Activated naive CD4-positive, alpha-beta T cell treated with anti-CD3 and anti-CD28 coated beads for 36 hours (primary cell): ENCODE measurements around the gene MX2. TPM values are rescaled to one million over a fixed set of nuclear protein-coding genes. Genes with fewer than 3 reads are reported as not detected.

Source experiments
- CTCF ChIA-PET: fragments of 350-600 bp; sonication (Branson Sonifier 250); formaldehyde crosslinking; loops from one replicate; lab custom pipeline; 2021; ENCODE audit warnings: antibody characterized with exemption; lab: Charles Lee
- DNase-seq: peaks from one replicate; pipeline ENCODE4 v3.0.0-alpha.2; 2020
- H3K27ac Mint-ChIP-seq: one replicate; pipeline ENCODE4 v1.8.0; 2021; ENCODE audit warnings: mild to moderate bottlenecking, mixed read lengths
- H3K27me3 Mint-ChIP-seq: one replicate; pipeline ENCODE4 v1.8.0; 2021; ENCODE audit warnings: low read depth, mixed read lengths
- H3K36me3 Mint-ChIP-seq: one replicate; pipeline ENCODE4 v1.8.0; 2021; ENCODE audit warnings: low read depth, mixed read lengths
- H3K4me1 Mint-ChIP-seq: one replicate; pipeline ENCODE4 v1.8.0; 2021; ENCODE audit warnings: low read depth, mixed read lengths
- H3K4me3 Mint-ChIP-seq: one replicate; pipeline ENCODE4 v1.8.0; 2021; ENCODE audit warnings: mild to moderate bottlenecking, moderate library complexity, mixed read lengths
- H3K9me3 Mint-ChIP-seq: one replicate; pipeline ENCODE4 v1.8.0; 2021; ENCODE audit warnings: mixed read lengths
- intact Hi-C: fragments of 100-400 bp; cut with micrococcal nuclease; formaldehyde crosslinking; loops from one replicate; pipeline ENCODE4 v1.15.1; 2023
- total RNA-seq, 2 experiments: library from RNA; stranded (reverse); gene quantifications; one replicate each; pipeline ENCODE4 v1.2.3, GENCODE V29; 2021

Gene MX2
- total RNA-seq, 2 experiments from 2014 or later: 32.5 to 33.4 TPM

DNA sequence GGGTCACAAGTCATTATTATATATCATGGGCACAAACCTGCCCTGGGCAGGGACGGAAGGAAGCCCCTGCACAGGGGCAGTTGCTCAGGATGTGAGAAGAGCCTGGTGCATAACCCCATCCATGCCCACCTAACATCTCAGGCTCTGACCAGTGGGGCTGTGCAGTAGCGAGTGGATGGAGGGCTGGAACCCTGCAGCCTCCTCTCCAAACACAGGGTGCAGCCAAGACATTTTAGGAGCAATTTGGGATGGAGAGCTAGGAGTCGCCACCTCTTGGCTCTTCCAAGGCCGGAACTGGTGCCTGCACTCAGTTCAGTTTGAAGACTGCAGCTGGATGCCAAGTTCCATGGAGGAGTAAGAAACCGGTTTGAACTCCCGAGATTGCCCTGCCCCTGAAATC is 67.0 kb downstream of the MX2 start:
- Mint-ChIP-seq H3K36me3 (peaks cover 54% of the 10 kb centered on the region), H3K27me3 (no peaks in the 10 kb centered on the region), H3K4me1 (peaks cover 26% of the 10 kb centered on the region), H3K4me3 (no peak overlapping the region), H3K9me3 (no peaks in the 10 kb centered on the region), H3K27ac (no peak overlapping the region)
- no peak for DNase-seq
- intact Hi-C loops: no loop called here
- CTCF ChIA-PET: interaction anchor here (1.0 kb wide), 1 partner anchor 146 kb away, joined by 3 read pairs; no protein-coding TSS in a partner anchor

DNA sequence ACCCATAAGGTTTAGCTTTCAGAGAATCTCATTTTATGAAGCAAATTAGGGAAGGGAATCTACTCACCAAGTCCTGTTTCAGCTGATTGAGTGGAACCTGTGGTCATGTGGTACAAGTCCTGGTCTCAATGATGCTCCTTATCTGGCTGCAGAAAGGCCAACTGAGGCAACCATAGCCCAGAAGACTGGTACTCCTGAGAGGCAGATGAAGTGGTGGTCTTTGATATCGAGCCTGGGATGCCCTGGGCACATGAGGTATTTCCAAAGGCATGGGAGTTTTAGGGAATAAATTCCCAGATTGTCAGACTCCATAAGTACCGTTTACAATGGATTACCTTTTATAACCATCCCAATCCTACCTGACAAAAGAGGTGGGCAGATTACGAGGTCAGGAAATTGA is 67.5 kb downstream of the MX2 start:
- H3K36me3 Mint-ChIP-seq: peaks cover 57% of the 10 kb centered on the region
- H3K27ac Mint-ChIP-seq: no peak overlapping the region

DNA sequence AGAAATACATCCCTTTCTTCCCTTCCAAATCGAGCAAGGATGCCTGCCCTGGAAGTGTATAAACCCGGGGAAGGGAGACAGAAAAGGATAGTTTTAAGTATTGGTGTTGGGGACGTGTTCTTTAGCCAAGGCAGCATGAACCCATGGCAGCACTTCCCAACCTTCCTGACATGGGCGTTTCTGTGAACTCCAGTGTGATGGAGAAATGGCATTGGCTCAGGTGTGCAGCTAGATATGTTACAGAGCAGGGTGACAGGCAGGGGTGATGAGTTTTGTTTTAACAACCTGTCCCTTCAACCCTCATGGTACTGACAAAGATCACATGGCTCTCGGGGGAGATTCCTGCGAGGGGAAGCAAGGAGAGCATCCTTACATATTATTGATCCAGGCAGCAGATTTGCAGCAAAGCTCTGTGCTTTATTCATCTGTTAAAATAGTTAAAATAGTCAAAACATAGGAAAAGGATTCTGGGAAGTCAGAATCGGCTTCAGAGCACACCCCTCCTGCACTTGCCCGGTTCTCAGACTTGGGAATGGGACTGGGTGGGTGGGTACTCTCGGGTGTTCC is 68.2 kb downstream of the MX2 start:
- H3K27ac Mint-ChIP-seq: no peak overlapping the region

More for the DNA sequence above, 67.5 kb downstream of the MX2 start:
- Mint-ChIP-seq H3K4me3 (no peak overlapping the region), H3K4me1 (peaks cover 25% of the 10 kb centered on the region), H3K27me3 (no peaks in the 10 kb centered on the region), H3K9me3 (peaks cover under 1% of the 10 kb centered on the region)
- DNase-seq: no peak
- intact Hi-C loops: no loop called here
- CTCF ChIA-PET: interaction anchor here (1.0 kb wide), 1 partner anchor 147 kb away, joined by 3 read pairs; no protein-coding TSS in a partner anchor

DNA sequence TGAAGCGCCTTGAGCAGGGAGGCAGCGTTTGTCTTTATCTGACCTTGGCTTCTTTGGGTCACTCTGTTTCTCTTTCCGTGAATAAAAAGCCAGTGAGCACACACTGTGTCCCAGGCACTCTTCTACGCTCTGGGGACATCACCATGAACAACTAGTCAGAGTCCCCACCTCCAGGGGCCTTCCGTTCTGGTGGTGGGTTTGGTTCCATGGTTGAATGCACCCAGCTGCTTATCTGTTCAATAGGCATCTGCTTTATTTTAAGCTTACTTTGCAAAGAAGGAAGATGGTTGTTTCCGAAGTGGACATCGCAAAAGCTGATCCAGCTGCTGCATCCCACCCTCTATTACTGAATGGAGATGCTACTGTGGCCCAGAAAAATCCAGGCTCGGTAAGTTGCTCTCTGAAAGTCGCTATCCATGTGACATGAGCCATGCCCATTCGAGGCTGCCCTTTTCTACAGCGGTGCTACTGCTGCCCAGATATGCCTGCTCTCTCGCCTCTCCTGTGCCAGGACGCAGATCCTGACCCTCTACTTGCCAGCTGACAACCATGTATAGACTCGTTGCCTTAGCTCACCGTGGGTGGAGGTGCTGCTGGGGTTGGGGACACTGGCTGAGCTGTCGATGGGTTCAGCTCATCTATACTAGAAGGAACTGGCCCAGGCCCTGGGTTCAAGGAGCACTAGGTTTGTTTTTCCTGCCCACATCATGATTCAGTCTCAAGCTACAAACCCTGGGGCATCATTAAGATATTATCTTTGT is 70.1 kb downstream of the MX2 start:
- Mint-ChIP-seq H3K27ac (no peak overlapping the region), H3K9me3 (peaks cover 11% of the 10 kb centered on the region), H3K36me3 (peaks cover 80% of the 10 kb centered on the region), H3K27me3 (no peaks in the 10 kb centered on the region), H3K4me3 (no peak overlapping the region), H3K4me1 (peaks cover 18% of the 10 kb centered on the region)
- no peak for DNase-seq
- CTCF ChIA-PET: interaction anchor here (1.3 kb wide), 1 partner anchor 28 kb away, joined by 4 read pairs; no protein-coding TSS in a partner anchor
- intact Hi-C loops: no loop called here

More for the DNA sequence above, 68.2 kb downstream of the MX2 start:
- no peak for DNase-seq
- no peak overlapping the region for H3K4me3 Mint-ChIP-seq
- peaks cover 25% of the 10 kb centered on the region for H3K4me1 Mint-ChIP-seq
- peaks cover 64% of the 10 kb centered on the region for H3K36me3 Mint-ChIP-seq
- CTCF ChIA-PET: no interaction called here
- no peaks in the 10 kb centered on the region for H3K27me3 Mint-ChIP-seq
- intact Hi-C loops: no loop called here
- H3K9me3 Mint-ChIP-seq: peaks cover 7% of the 10 kb centered on the region

DNA sequence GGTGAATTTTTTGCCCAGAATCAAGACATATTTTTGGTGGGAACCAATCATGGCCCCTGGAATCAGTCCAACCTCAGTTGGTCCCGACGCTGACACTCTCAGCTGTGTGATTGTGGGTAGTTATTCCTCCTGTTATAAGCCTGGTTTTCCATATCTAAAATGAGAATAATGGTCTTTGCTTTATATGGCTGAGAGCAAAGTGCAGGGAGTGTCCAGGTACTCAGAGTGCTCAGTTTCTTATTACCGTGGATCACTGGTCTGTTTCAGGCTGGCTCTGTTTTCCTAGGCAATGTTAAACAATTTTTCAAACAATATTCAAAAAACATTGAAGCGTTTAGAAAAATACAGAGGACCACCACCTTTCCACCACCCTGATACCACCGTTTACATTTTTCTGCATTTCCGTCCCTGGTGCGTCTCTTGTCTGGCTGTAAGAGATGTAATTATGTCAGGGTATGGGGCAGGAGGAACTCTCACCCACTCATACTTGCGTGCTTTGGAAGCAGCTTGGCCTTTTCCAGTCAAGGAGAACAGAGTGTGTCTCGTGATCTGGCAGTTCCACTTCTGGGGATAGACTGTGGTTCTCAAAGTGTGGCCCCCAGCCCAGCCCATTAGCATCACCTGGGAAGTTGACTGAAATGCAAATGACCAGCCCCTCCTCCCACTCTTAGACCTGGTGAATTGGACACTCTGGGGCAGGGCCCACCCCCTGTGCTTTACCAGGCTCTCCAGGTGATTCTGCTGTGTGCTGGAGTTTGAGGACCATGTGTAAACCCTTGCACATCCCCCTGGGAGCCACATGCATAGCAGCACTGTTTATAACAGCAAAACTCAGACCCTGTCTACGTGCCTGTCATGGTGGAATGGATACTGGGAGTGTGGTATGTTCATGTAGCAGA is 71.0 kb downstream of the MX2 start:
- Mint-ChIP-seq H3K27ac (no peak overlapping the region), H3K27me3 (no peaks in the 10 kb centered on the region), H3K9me3 (peaks cover 11% of the 10 kb centered on the region), H3K36me3 (peaks cover 77% of the 10 kb centered on the region), H3K4me1 (peaks cover 11% of the 10 kb centered on the region), H3K4me3 (no peak overlapping the region)
- intact Hi-C loops: no loop called here
- no peak for DNase-seq
- CTCF ChIA-PET: interaction anchor here (1.3 kb wide), 1 partner anchor 27 kb away, joined by 4 read pairs; no protein-coding TSS in a partner anchor

DNA sequence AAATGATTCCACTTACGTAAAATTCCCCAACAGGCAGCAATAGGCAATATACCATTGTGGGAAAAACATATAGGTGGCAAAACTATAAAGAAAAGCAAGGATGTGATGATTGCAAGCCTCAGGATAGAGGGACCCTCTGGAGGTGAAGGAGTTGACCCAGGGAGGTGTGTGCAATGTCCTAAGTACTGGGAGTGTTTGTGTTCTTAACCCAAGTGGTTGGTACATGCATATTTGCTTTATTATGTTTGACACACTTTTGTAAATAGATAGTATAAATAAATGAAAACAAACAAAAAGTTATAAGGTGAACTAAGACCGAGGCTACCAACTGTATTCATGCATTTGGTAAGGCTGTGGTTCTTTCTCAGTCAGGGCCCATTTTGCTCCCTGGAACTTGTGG is 71.7 kb downstream of the MX2 start:
- DNase-seq: no peak
- intact Hi-C loops: no loop called here
- Mint-ChIP-seq H3K4me1 (peaks cover 4% of the 10 kb centered on the region), H3K36me3 (peaks cover 74% of the 10 kb centered on the region), H3K27ac (no peak overlapping the region), H3K9me3 (peaks cover 11% of the 10 kb centered on the region), H3K4me3 (no peak overlapping the region), H3K27me3 (no peaks in the 10 kb centered on the region)
- CTCF ChIA-PET: no interaction called here

DNA sequence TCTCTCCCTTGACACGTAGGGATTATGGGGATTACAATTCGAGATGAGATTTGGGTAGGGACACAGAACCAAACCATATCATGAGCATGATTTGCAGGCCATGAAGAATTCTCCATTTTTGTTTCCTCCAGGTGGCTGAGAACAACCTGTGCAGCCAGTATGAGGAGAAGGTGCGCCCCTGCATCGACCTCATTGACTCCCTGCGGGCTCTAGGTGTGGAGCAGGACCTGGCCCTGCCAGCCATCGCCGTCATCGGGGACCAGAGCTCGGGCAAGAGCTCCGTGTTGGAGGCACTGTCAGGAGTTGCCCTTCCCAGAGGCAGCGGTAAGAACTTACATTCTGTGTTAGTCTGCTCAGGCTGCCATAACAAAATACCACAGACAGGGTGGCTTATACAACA is 73.9 kb downstream of the MX2 start:
- H3K4me1 Mint-ChIP-seq: peaks cover 2% of the 10 kb centered on the region
- H3K27me3 Mint-ChIP-seq: no peaks in the 10 kb centered on the region
- DNase-seq: no peak
- H3K4me3 Mint-ChIP-seq: no peak overlapping the region
- H3K27ac Mint-ChIP-seq: no peak overlapping the region
- peaks cover 11% of the 10 kb centered on the region for H3K9me3 Mint-ChIP-seq
- CTCF ChIA-PET: interaction anchor here (1.0 kb wide), 1 partner anchor 152 kb away, joined by 3 read pairs; no protein-coding TSS in a partner anchor
- intact Hi-C loops: no loop called here
- H3K36me3 Mint-ChIP-seq: peaks cover 76% of the 10 kb centered on the region

DNA sequence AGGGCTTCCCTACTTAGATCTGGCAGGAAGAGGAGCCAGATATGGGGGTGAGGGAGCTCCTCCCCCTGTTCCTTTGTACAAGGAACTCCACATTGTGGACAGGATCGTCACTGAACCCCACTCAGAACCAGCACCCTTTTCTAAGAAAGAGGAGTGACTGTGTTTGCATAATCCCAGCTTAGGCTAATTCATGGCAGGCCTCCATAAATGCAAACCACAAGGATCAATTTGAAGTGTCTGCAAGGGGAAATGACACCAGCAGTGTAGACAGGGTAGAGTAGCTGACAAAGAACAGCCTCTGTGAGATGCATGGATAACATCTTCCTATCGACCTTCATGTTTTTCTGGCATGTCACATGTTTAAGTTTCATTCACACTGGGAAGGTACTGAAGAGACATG is 75.9 kb downstream of the MX2 start:
- no peak overlapping the region for H3K4me3 Mint-ChIP-seq
- no peaks in the 10 kb centered on the region for H3K27me3 Mint-ChIP-seq
- no peak overlapping the region for H3K27ac Mint-ChIP-seq
- CTCF ChIA-PET: interaction anchor here (0.7 kb wide), 1 partner anchor 109 kb away, joined by 3 read pairs; no protein-coding TSS in a partner anchor
- H3K9me3 Mint-ChIP-seq: peaks cover 11% of the 10 kb centered on the region
- no peak for DNase-seq
- intact Hi-C loops: no loop called here
- H3K36me3 Mint-ChIP-seq: peaks cover 74% of the 10 kb centered on the region
- peaks cover 2% of the 10 kb centered on the region for H3K4me1 Mint-ChIP-seq

DNA sequence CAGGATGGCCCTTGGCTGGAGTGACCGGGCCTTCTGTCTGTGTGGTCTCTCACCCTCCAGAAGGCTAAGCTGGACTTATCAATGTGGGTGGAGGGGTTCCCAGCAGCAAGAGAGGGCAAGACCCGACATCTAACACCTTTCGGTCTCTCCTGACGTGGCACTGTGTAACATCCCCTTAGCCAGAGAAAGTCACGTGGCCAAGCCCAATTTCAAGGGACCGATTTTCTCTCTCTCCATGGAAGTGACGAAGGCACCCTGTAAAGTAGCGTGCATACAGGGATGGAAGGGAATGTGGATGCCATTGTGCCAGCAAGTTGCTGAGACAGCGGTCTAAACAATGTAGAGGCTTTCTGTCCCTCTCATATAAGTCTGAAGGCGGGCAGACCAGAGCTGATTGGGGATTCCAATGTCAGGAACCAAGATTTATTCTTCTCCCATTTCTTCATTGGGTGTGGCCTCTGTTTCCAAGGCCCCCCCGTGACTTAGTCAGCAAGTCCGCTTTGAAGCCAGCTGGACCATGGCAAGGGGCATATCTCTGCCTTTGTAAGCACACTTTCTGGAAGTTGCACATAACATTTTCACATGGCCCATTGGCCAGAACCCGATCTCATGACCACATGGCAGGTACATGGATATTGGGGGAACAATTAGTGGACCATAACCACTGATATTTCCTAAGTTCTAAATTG is 76.7 kb downstream of the MX2 start:
- Mint-ChIP-seq H3K36me3 (peaks cover 74% of the 10 kb centered on the region), H3K4me3 (no peak overlapping the region), H3K27me3 (no peaks in the 10 kb centered on the region), H3K9me3 (peaks cover 11% of the 10 kb centered on the region), H3K27ac (peak overlapping the region; percentile 39), H3K4me1 (peaks cover 2% of the 10 kb centered on the region)
- DNase-seq: no peak
- CTCF ChIA-PET: interaction anchor here (1.7 kb wide), 1 partner anchor 155 kb away, joined by 5 read pairs; no protein-coding TSS in a partner anchor
- intact Hi-C loops: no loop called here

DNA sequence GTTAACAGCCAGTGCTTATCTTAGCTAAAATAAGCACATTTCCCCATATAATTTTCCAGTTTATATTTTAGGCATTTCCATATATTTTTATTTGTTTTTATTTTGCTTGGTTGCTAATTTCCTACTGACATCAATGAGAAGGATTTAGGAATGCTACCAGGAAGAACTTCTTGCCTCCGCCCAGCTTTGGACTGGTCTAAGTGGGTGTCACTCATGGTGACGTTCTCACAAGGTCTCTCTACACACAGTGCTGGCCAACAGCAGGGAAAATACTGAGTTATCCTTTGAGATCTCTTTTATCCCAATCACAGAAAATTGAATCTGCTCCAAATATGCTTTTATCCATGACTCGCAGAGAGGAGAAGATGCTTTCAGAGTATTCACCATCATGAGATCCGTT is 77.4 kb downstream of the MX2 start:
- peaks cover 74% of the 10 kb centered on the region for H3K36me3 Mint-ChIP-seq
- no peak for DNase-seq
- no peak overlapping the region for H3K4me3 Mint-ChIP-seq
- peaks cover 11% of the 10 kb centered on the region for H3K9me3 Mint-ChIP-seq
- CTCF ChIA-PET: interaction anchor here (1.7 kb wide), 1 partner anchor 156 kb away, joined by 5 read pairs; no protein-coding TSS in a partner anchor
- intact Hi-C loops: no loop called here
- H3K4me1 Mint-ChIP-seq: peaks cover 2% of the 10 kb centered on the region
- no peaks in the 10 kb centered on the region for H3K27me3 Mint-ChIP-seq
- no peak overlapping the region for H3K27ac Mint-ChIP-seq

DNA sequence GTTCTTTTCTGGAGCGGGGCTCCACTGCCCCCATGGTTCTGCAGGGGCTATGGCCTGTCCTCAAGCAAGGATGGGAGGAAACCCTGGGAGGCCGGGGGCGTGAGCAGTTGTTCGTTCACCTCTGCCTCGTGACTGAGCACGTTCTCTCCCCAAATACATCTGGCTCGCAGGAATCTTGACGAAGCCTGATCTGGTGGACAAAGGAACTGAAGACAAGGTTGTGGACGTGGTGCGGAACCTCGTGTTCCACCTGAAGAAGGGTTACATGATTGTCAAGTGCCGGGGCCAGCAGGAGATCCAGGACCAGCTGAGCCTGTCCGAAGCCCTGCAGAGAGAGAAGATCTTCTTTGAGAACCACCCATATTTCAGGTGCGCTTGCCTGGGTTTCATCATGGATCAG is 79.7 kb downstream of the MX2 start:
- CTCF ChIA-PET: no interaction called here
- intact Hi-C loops: no loop called here
- H3K9me3 Mint-ChIP-seq: no peaks in the 10 kb centered on the region
- DNase-seq: no peak
- no peak overlapping the region for H3K4me3 Mint-ChIP-seq
- no peaks in the 10 kb centered on the region for H3K4me1 Mint-ChIP-seq
- H3K27me3 Mint-ChIP-seq: no peaks in the 10 kb centered on the region
- peaks cover 68% of the 10 kb centered on the region for H3K36me3 Mint-ChIP-seq
- H3K27ac Mint-ChIP-seq: no peak overlapping the region
